Measurements from ENCODE around the gene POLR1D.
"Not testable (repeated sequence)": the region's sequence is repeated elsewhere in the genome, so short reads cannot be mapped to it uniquely, and the experiment has no call there.

Gene POLR1D

GRCh38 chr13:27619093-27619727 is 2.5 kb upstream of the POLR1D start:
- no peak for DNase-seq

GRCh38 chr13:27619728-27620376 is 1.8 kb upstream of the POLR1D start:
- no peak for DNase-seq

GRCh38 chr13:27620377-27621115 is 1.1 kb upstream of the POLR1D start, which contains the start of gene LNX2:
TSS of gene LNX2 (minus strand) at chr13:27620529. CDS start at chr13:27581703, 38,826 bp downstream.
- DNase-seq = peak; percentile 91

- no peak for DNase-seq
Measured at GRCh38 chr13:27621116-27621365, 651 bp upstream of the POLR1D start.

GRCh38 chr13:27622102-27622820 is 569 bp downstream of the POLR1D start:
- no peak for DNase-seq

- no peak for DNase-seq
Measured at GRCh38 chr13:27622881-27623280, 1.2 kb downstream of the POLR1D start.

- no peak for DNase-seq
Measured at GRCh38 chr13:27624071-27624470, 2.4 kb downstream of the POLR1D start.

- DNase-seq = no peak
Measured at GRCh38 chr13:27625839-27626238, 4.1 kb downstream of the POLR1D start.

GRCh38 chr13:27627380-27627779 is 5.7 kb downstream of the POLR1D start:
- no peak for DNase-seq

- DNase-seq = no peak
Measured at GRCh38 chr13:27628081-27628480, 6.4 kb downstream of the POLR1D start.

GRCh38 chr13:27628766-27629165 is 7.1 kb downstream of the POLR1D start:
- DNase-seq = not testable (repeated sequence)

GRCh38 chr13:27631156-27631555 is 9.5 kb downstream of the POLR1D start:
- no peak for DNase-seq

GRCh38 chr13:27631665-27632064 is 10.0 kb downstream of the POLR1D start:
- DNase-seq = no peak

- DNase-seq = no peak
Measured at GRCh38 chr13:27632214-27632613, 10.5 kb downstream of the POLR1D start.

GRCh38 chr13:27632648-27633047 is 11.0 kb downstream of the POLR1D start:
- DNase-seq = no peak

- DNase-seq = no peak
Measured at GRCh38 chr13:27634231-27634630, 12.5 kb downstream of the POLR1D start.

GRCh38 chr13:27634791-27635190 is 13.1 kb downstream of the POLR1D start:
- no peak for DNase-seq

- DNase-seq = no peak
Measured at GRCh38 chr13:27635266-27635665, 13.6 kb downstream of the POLR1D start.

- no peak for DNase-seq
Measured at GRCh38 chr13:27636589-27637288, 15.0 kb downstream of the POLR1D start.

GRCh38 chr13:27637289-27637626 is 15.6 kb downstream of the POLR1D start:
- DNase-seq = no peak

- no peak for DNase-seq
Measured at GRCh38 chr13:27638001-27638400, 16.3 kb downstream of the POLR1D start.

- DNase-seq = no peak
Measured at GRCh38 chr13:27638521-27638920, 16.8 kb downstream of the POLR1D start.

- DNase-seq = no peak
Measured at GRCh38 chr13:27639186-27639585, 17.5 kb downstream of the POLR1D start.
